Stimulated activated CD4-positive, alpha-beta T cell treated with anti-CD3 and anti-CD28 coated beads, Interleukin-4, amount 100 ng/mL, for 24 hours (primary cell): ENCODE results near the gene MBD6.
"Not testable (repeated sequence)": the region's sequence is repeated elsewhere in the genome, so short reads cannot be mapped to it uniquely, and the experiment has no call there.

Experiments used
- DNase-seq: peaks from one replicate; pipeline ENCODE4 v3.0.0-alpha.2; 2020

Gene MBD6

GRCh38 chr12:57551637-57552305, 29.1 kb downstream of the MBD6 start:
- DNase-seq: no peak

- no peak for DNase-seq
These were observed 29.7 kb downstream of the MBD6 start for GRCh38 chr12:57552306-57552651.

- no peak for DNase-seq
These were observed 30.2 kb downstream of the MBD6 start for GRCh38 chr12:57552835-57553313.

- DNase-seq: no peak
These were observed 30.9 kb downstream of the MBD6 start for GRCh38 chr12:57553343-57554202.

GRCh38 chr12:57554453-57554852, 31.8 kb downstream of the MBD6 start:
- DNase-seq: no peak

- DNase-seq: no peak
These were observed 32.3 kb downstream of the MBD6 start for GRCh38 chr12:57554897-57555296.

- no peak for DNase-seq
These were observed 36.2 kb downstream of the MBD6 start for GRCh38 chr12:57558864-57559263.

- no peak for DNase-seq
These were observed 37.9 kb downstream of the MBD6 start for GRCh38 chr12:57560516-57560915.

- not testable (repeated sequence) for DNase-seq
These were observed 38.5 kb downstream of the MBD6 start for GRCh38 chr12:57561117-57561516.

GRCh38 chr12:57563358-57563757, 40.7 kb downstream of the MBD6 start:
- DNase-seq: no peak

- no peak for DNase-seq
These were observed 41.6 kb downstream of the MBD6 start for GRCh38 chr12:57564178-57564740.

- no peak for DNase-seq
These were observed 46.2 kb downstream of the MBD6 start for GRCh38 chr12:57568838-57569237.

- no peak for DNase-seq
These were observed 47.2 kb downstream of the MBD6 start for GRCh38 chr12:57569858-57570257.

GRCh38 chr12:57570438-57570837, 47.8 kb downstream of the MBD6 start:
- DNase-seq: not testable (repeated sequence)

- no peak for DNase-seq
These were observed 49.5 kb downstream of the MBD6 start for GRCh38 chr12:57571926-57572762.

- no peak for DNase-seq
These were observed 52.2 kb downstream of the MBD6 start for GRCh38 chr12:57574795-57575194.

- DNase-seq: no peak
These were observed 53.4 kb downstream of the MBD6 start for GRCh38 chr12:57575771-57576612.

- DNase-seq: no peak
These were observed 54.1 kb downstream of the MBD6 start for GRCh38 chr12:57576613-57577160.

- no peak for DNase-seq
These were observed 55.5 kb downstream of the MBD6 start for GRCh38 chr12:57577981-57578758.

GRCh38 chr12:57579011-57579410, 56.4 kb downstream of the MBD6 start:
- DNase-seq: no peak
